GM21786 (cell line): ENCODE results near the gene PCA3.

Experiments used
- ATAC-seq: cut with Tn5 transposase; IDR thresholded peaks from one replicate; pipeline ENCODE4 v1.9.1; 2021; ENCODE audit not compliant: unreplicated experiment

Gene PCA3

GRCh38 chr9:76820431-76820830 is 56.2 kb downstream of the PCA3 start:
- ATAC-seq, result no peak

- no peak for ATAC-seq
These were observed 63.2 kb downstream of the PCA3 start for GRCh38 chr9:76827296-76828080.

- no peak for ATAC-seq
These were observed 64.2 kb downstream of the PCA3 start for GRCh38 chr9:76828447-76828846.

- no peak for ATAC-seq
These were observed 71.5 kb downstream of the PCA3 start for GRCh38 chr9:76835571-76836283.
